Spleen (tissue), 11 donors: ENCODE measurements around the gene ACOT12. TPM values are rescaled to one million over a fixed set of nuclear protein-coding genes. Genes with fewer than 3 reads are reported as not detected.

Experiments used
- DNase-seq: peaks from one replicate; pipeline ENCODE4 v3.0.0-alpha.2; 2020
- H3K27ac ChIP-seq, 8 donors: fragments of 200-600 bp; sonication (generic) in 7 of 8; 1 replicate in 4 of 8; 2 replicates in 4 of 8; pipeline versions ENCODE4 v1.5.0 to v1.8.0; 2016 to 2021; ENCODE audit warnings: inconsistent platforms in 4 of 8, mild to moderate bottlenecking in 4 of 8, moderate library complexity in 1 of 8
- H3K27me3 ChIP-seq, 7 donors: fragments of 200-600 bp; sonication (generic) in 6 of 7; replicated peaks in 1 of 7; 1 replicate in 4 of 7; 2 replicates in 3 of 7; pipeline versions ENCODE4 v1.5.0 to v1.8.0; 2016 to 2021; ENCODE audit warnings: inconsistent platforms in 3 of 7, mild to moderate bottlenecking in 1 of 7
- H3K36me3 ChIP-seq, 6 donors: fragments of 200-600 bp; sonication (generic) in 5 of 6; 1 replicate in 4 of 6; 2 replicates in 2 of 6; pipeline versions ENCODE4 v1.5.0 to v1.8.0; 2016 to 2021; ENCODE audit warnings: inconsistent platforms in 2 of 6
- H3K4me1 ChIP-seq, 6 donors: fragments of 200-600 bp; sonication (generic) in 5 of 6; 1 replicate in 3 of 6; 2 replicates in 3 of 6; pipeline versions ENCODE4 v1.5.0 to v1.8.0; 2016 to 2021; ENCODE audit warnings: inconsistent platforms in 3 of 6
- H3K4me3 ChIP-seq, 8 donors: fragments of 200-600 bp; sonication (generic) in 7 of 8; 1 replicate in 4 of 8; 2 replicates in 4 of 8; pipeline versions ENCODE4 v1.5.0 to v1.8.0; 2016 to 2021; ENCODE audit warnings: inconsistent platforms in 4 of 8, mild to moderate bottlenecking in 4 of 8, moderate library complexity in 2 of 8
- H3K9me3 ChIP-seq, 8 donors: fragments of 200-600 bp; sonication (generic) in 7 of 8; 1 replicate in 4 of 8; 2 replicates in 4 of 8; pipeline versions ENCODE4 v1.5.0 to v1.8.0; 2016 to 2021; ENCODE audit warnings: inconsistent platforms in 4 of 8
- POLR2A ChIP-seq, 3 donors: fragments of 450-650 bp; IDR thresholded peaks; one replicate each; pipeline ENCODE4 v1.5.1; 2017; ENCODE audit warnings: antibody characterized with exemption in 3 of 3, mild to moderate bottlenecking in 1 of 3
- POLR2AphosphoS5 ChIP-seq, 3 donors: sonication (generic); formaldehyde crosslinking; IDR thresholded peaks; one replicate each; pipeline ENCODE4 v1.5.1; 2017; ENCODE audit warnings: antibody characterized with exemption in 3 of 3
- WGBS, 5 donors: extraction: QIAGEN DNeasy Blood & Tissue Kit in 3 of 5; methylation state at CpG; one replicate each; pipeline versions ENCODE4 v1.1.5 to v1.1.7; 2013 to 2018; 5-methylcytosine and 5-hydroxymethylcytosine counted together
- intact Hi-C: fragments of 100-400 bp; cut with DNase I; formaldehyde crosslinking; loops from one replicate; pipeline ENCODE4 v1.15.0; 2023; ENCODE audit warnings: low total_unique reads
- polyA plus RNA-seq, 3 donors: library from polyadenylated mRNA; stranded (reverse); fragments of 200-250 nt; gene quantifications; one replicate each; pipeline ENCODE4 v1.2.1, GENCODE V29; 2013
- total RNA-seq, 7 donors: library from RNA; depleted of rRNA in 3 of 7; stranded (reverse); fragments of >200 nt in 3 of 7; fragmentation: NEBNext Ultra II Directional in 4 of 7; extraction: Animal tissue kit (Norgen Biotek cat#: 25700) in 4 of 7; gene quantifications; one replicate each; pipeline versions ENCODE4 v1.1.0 to v1.2.1, GENCODE V29; 2016 to 2021
- TF ChIP-seq, protein P1 (sequence below), 11 experiments: fragments of 200-600 bp in 7 of 11; fragments of 450-650 bp in 4 of 11; sonication (generic) in 4 of 11; IDR thresholded peaks in 8 of 11; conservative IDR thresholded peaks in 3 of 11; 1 replicate in 7 of 11; 2 replicates in 4 of 11; pipeline versions ENCODE4 v1.4.0 to v1.8.0; 2016 to 2021; ENCODE audit warnings: antibody characterized with exemption in 11 of 11, inconsistent platforms in 4 of 11, mild to moderate bottlenecking in 1 of 11
- donor health status: healthy with polysubstance abuse.
- donor health status: DM: no; HTN: no; CAD: no; lungs with moderate emphysema.
- donor health status: DM: no; HTN: no; CAD: no.
- donor health status: Bipolar disorder and iron deficiency.
- donor health status: healthy.
- donor health status: DM: no; HTN: no; CAD: no.
- donor health status: DM: yes; HTN: yes; CAD: no.

ACOT12 gene
- total and polyA plus RNA-seq, 10 donors, result 0.03 TPM; not detected in 9

DNA sequence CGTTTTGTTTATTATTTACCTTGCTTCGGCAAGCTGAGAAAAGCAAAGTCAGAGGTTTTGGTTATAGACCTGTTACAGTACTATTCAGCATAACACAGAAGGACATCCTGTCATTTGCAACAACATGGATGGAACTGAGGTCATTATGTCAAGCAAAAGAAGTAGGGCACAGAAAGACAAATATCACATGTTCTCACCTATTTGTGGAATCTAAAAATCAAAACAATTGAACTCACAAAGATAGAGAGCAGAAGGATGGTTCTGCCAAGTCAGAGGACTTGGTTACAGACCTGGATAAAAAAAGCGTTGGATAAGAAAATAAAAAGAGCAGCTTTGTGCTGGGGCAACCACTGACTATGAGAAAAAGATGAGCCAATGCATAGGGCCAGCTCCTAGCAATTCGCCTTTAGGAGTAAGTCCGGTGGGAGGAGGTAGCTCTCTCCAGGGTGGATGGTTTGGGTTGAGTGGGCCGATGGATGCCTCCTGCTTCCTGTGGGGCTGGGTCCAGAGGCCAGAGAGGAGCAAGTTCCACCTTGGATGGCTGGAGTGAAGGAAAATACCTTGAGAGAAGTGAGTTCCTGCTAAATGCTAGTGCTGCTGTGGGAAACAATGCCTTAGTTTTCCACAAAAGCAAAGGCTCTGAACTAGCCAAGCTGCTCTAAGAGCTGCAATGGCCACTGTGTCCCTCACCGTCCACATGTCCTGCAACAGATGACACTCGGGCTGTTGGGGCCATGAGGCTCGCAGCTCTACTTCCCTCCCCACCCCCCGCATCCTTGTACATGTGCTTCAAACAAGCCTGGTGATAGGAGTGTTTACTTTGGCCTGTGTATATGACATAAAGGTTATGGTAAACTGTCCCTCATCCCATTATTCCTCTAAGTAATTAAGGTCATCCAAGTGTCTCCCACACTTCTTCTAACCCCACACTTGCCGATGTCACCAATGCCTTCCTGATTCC is 38.4 kb downstream of the ACOT12 start:
- no peaks in the 10 kb centered on the region for H3K36me3 ChIP-seq
- 84 to 88% (median 86%) methylated on average over 11 of the region's 11 CpGs for WGBS, 5 donors
- no peak overlapping the region for H3K27ac ChIP-seq
- peaks cover 0 to 7% (median 0%) of the 10 kb centered on the region in 7 donors for H3K27me3 ChIP-seq
- DNase-seq, result no peak
- TF ChIP-seq POLR2AphosphoS5 (IDR thresholded peaks at IDR 0.05), result no peak
- no peaks in the 10 kb centered on the region for H3K9me3 ChIP-seq
- H3K4me1 ChIP-seq, result no peaks in the 10 kb centered on the region
- intact Hi-C loops, result no loop called here
- no peak overlapping the region for H3K4me3 ChIP-seq

DNA sequence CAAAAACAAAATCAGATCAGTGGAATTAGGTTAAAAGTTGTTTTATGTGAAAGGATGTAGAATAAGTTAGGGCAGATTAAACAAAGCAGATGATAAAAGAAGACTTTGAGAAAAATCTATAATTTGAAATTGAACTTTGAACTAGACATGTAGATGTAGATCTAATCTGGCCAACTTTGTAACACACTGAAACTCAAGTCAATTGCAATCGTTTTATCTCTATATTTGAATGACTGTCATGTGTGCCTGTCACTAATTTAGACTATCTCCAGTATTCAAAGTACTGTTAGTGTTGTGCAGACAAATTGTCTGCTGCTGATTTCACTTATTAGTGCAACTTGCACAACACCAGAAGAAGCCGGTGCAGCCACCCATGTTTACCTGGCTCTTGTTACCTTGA is 39.8 kb downstream of the ACOT12 start:
- TF ChIP-seq, protein P1, sequence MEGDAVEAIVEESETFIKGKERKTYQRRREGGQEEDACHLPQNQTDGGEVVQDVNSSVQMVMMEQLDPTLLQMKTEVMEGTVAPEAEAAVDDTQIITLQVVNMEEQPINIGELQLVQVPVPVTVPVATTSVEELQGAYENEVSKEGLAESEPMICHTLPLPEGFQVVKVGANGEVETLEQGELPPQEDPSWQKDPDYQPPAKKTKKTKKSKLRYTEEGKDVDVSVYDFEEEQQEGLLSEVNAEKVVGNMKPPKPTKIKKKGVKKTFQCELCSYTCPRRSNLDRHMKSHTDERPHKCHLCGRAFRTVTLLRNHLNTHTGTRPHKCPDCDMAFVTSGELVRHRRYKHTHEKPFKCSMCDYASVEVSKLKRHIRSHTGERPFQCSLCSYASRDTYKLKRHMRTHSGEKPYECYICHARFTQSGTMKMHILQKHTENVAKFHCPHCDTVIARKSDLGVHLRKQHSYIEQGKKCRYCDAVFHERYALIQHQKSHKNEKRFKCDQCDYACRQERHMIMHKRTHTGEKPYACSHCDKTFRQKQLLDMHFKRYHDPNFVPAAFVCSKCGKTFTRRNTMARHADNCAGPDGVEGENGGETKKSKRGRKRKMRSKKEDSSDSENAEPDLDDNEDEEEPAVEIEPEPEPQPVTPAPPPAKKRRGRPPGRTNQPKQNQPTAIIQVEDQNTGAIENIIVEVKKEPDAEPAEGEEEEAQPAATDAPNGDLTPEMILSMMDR (IDR thresholded peaks at IDR 0.05 in 8 of 11, conservative IDR thresholded peaks at IDR 0.05 in 3 of 11), result no peak
- TF ChIP-seq POLR2A (IDR thresholded peaks at IDR 0.05) (no peak), POLR2AphosphoS5 (IDR thresholded peaks at IDR 0.05) (no peak)
- H3K4me1 ChIP-seq, result no peaks in the 10 kb centered on the region
- intact Hi-C loops, result no loop called here
- no peak overlapping the region for H3K4me3 ChIP-seq
- 76 to 83% (median 81%) methylated on average over 2 of the region's 2 CpGs for WGBS, 5 donors
- H3K9me3 ChIP-seq, result no peaks in the 10 kb centered on the region
- no peaks in the 10 kb centered on the region for H3K36me3 ChIP-seq
- no peak overlapping the region for H3K27ac ChIP-seq
- peaks cover 0 to 2% (median 0%) of the 10 kb centered on the region in 7 donors for H3K27me3 ChIP-seq
- DNase-seq, result no peak

DNA sequence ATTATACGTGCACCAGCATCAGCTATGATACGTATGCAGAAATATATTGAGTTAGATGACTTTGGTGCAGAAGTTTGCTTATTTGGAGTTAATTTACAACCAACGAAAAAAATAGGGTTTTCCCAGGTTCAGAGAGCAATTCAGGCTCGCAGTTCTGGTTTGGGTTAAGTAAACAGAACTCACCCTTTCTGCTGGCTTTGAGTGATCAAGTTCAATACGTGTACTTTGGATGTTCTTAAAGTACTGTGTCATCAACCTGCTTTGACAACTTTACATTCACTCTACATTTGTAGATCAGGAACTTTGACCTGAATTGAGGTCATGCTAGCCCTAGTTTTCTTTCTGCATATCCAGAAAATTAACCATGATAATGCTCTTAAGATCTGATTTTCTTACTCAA is 40.7 kb downstream of the ACOT12 start:
- no peak for TF ChIP-seq POLR2A (IDR thresholded peaks at IDR 0.05)
- no peak for TF ChIP-seq POLR2AphosphoS5 (IDR thresholded peaks at IDR 0.05)
- TF ChIP-seq, protein P1 (IDR thresholded peaks at IDR 0.05 in 8 of 11, conservative IDR thresholded peaks at IDR 0.05 in 3 of 11), result no peak
- H3K27me3 ChIP-seq, result no peaks in the 10 kb centered on the region
- H3K4me3 ChIP-seq, result no peak overlapping the region
- H3K4me1 ChIP-seq, result no peaks in the 10 kb centered on the region
- no peak overlapping the region for H3K27ac ChIP-seq
- no peaks in the 10 kb centered on the region for H3K9me3 ChIP-seq
- no peaks in the 10 kb centered on the region for H3K36me3 ChIP-seq
- 71 to 87% (median 77%) methylated on average over 5 of the region's 5 CpGs for WGBS, 5 donors
- intact Hi-C loops, result no loop called here
- no peak for DNase-seq

DNA sequence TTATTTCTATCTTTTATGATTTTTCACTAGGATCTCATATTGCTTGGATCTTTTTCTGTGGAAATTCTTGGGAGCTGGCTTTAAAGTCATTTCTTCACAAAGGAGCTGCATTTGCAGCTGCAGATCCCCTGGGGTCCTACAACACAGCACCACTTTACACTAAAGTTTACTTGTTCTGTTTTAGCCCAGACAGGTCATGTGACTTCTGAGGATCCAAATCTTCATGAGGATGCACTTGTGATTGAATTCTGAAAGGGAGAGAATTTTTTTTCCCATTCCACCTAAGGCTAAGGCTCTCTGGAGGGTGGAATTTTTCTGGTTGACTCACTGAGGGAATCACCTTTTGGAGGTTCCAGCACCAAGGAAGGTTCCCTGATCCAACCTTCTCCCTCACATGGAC is 43.4 kb downstream of the ACOT12 start:
- no peaks in the 10 kb centered on the region for H3K27me3 ChIP-seq
- H3K4me3 ChIP-seq, result no peak overlapping the region
- TF ChIP-seq POLR2AphosphoS5 (IDR thresholded peaks at IDR 0.05), result no peak
- no peak for TF ChIP-seq POLR2A (IDR thresholded peaks at IDR 0.05)
- TF ChIP-seq, protein P1 (IDR thresholded peaks at IDR 0.05 in 8 of 11, conservative IDR thresholded peaks at IDR 0.05 in 3 of 11), result no peak
- DNase-seq, result no peak
- intact Hi-C loops, result no loop called here
- no peaks in the 10 kb centered on the region for H3K9me3 ChIP-seq
- no peaks in the 10 kb centered on the region for H3K36me3 ChIP-seq
- no peak overlapping the region for H3K27ac ChIP-seq
- H3K4me1 ChIP-seq, result no peaks in the 10 kb centered on the region
